GM12878 (cell line): ENCODE measurements around the gene SLC12A5. TPM values are rescaled to one million over a fixed set of nuclear protein-coding genes. Genes with fewer than 3 reads are reported as not detected.

Source experiments
- ATAC-seq: fragments of 200-7000 bp; cut with Tn5 transposase; 3 replicates; pipeline ENCODE4 v1.9.1; 2020; ENCODE audit warnings: mild to moderate bottlenecking, moderate library complexity
- BruUV-seq: library from RNA; stranded (reverse); fragments of 400-500 nt; replicated peaks from 2 replicates; lab custom pipeline; 2021; lab: Mats Ljungman, UMichigan
- CTCF ChIA-PET: fragments of 300-600 bp; sonication (Branson Sonifier 250); formaldehyde crosslinking; extraction: SDS; loops from one replicate; lab custom pipeline; 2021; ENCODE audit warnings: inconsistent platforms; lab: Yijun Ruan, JAX
- POLR2A ChIA-PET: fragments of 350-600 bp; formaldehyde crosslinking; extraction: SDS; loops from one replicate; lab custom pipeline; 2021; ENCODE audit warnings: inconsistent platforms; lab: Charles Lee
- RAD21 ChIA-PET: fragments of 300-600 bp; sonication (Branson Sonifier 250); formaldehyde crosslinking; loops from one replicate; lab custom pipeline; 2023; ENCODE audit warnings: antibody characterized with exemption; ENCODE audit not compliant: unreplicated experiment; lab: Charles Lee
- SMC1A ChIA-PET: fragments of 300-600 bp; sonication (Branson Sonifier 250); formaldehyde crosslinking; loops from one replicate; lab custom pipeline; 2023; ENCODE audit not compliant: unreplicated experiment, uncharacterized antibody; lab: Charles Lee
- DNase-seq: peaks from one replicate; pipeline ENCODE4 v3.0.0-alpha.2; 2011; ENCODE audit warnings: low read depth, low spot score
- FAIRE-seq: peaks from 3 replicates; lab custom pipeline; 2011; peaks lifted over from hg19 to GRCh38; lab: Jason Lieb, UNC
- H2AFZ ChIP-seq: 2 replicates; pipeline ENCODE4 v1.6.0; 2011; ENCODE audit warnings: low read depth, low read length, control low read depth; ENCODE audit not compliant: control insufficient read depth
- H3K27ac ChIP-seq: 2 replicates; pipeline ENCODE4 v1.5.1; 2011; ENCODE audit warnings: control low read depth; ENCODE audit not compliant: control insufficient read depth, insufficient read depth
- H3K27me3 ChIP-seq, 2 experiments: replicated peaks in 1 of 2; 2 replicates each; pipeline versions ENCODE4 v1.6.0 to v1.6.1; 2011; ENCODE audit warnings: low read length in 1 of 2; ENCODE audit not compliant: control insufficient read depth in 2 of 2, insufficient read depth in 2 of 2
- H3K36me3 ChIP-seq, 2 experiments: 2 replicates each; pipeline ENCODE4 v1.5.1; 2011; ENCODE audit warnings: low read length in 1 of 2; ENCODE audit not compliant: control insufficient read depth in 2 of 2, insufficient read depth in 2 of 2
- H3K4me1 ChIP-seq: 2 replicates; pipeline ENCODE4 v1.6.1; 2011; ENCODE audit warnings: mild to moderate bottlenecking, low read length, moderate library complexity, mixed read lengths; ENCODE audit not compliant: control insufficient read depth, insufficient read depth
- H3K4me2 ChIP-seq: 2 replicates; pipeline ENCODE4 v1.6.0; 2011; ENCODE audit warnings: control low read depth; ENCODE audit not compliant: control insufficient read depth, insufficient read depth
- H3K4me3 ChIP-seq: fragments of 200-600 bp; sonication (generic); 2 replicates; pipeline ENCODE4 v1.5.1; 2016
- H3K79me2 ChIP-seq: 2 replicates; pipeline ENCODE4 v1.6.0; 2011; ENCODE audit warnings: low read length; ENCODE audit not compliant: control insufficient read depth, insufficient read depth
- H3K9ac ChIP-seq: 2 replicates; pipeline ENCODE4 v1.8.0; 2011; ENCODE audit warnings: low read length, control low read depth, mixed read lengths; ENCODE audit not compliant: control insufficient read depth, insufficient read depth
- H3K9me3 ChIP-seq: replicated peaks from 3 replicates; pipeline ENCODE4 v1.5.1; 2011; ENCODE audit warnings: mild to moderate bottlenecking, low read length; ENCODE audit not compliant: control insufficient read depth, insufficient read depth
- H4K20me1 ChIP-seq: 2 replicates; pipeline ENCODE4 v1.6.0; 2011; ENCODE audit not compliant: control insufficient read depth, insufficient read depth
- HDAC2 ChIP-seq: fragments of 200-600 bp; sonication (generic); IDR thresholded peaks from 2 replicates; pipeline ENCODE4 v1.6.1; 2017
- MEF2A ChIP-seq: IDR thresholded peaks from 2 replicates; pipeline ENCODE4 v1.6.1; 2011; ENCODE audit warnings: low read depth, mild to moderate bottlenecking, low read length, moderate library complexity; ENCODE audit not compliant: insufficient read depth
- RELA ChIP-seq: fragments of 450-650 bp; IDR thresholded peaks from 2 replicates; pipeline ENCODE4 v1.8.0; 2014; ENCODE audit warnings: borderline replicate concordance; ENCODE audit not compliant: partially characterized antibody
- SMC3 ChIP-seq: IDR thresholded peaks from 2 replicates; pipeline ENCODE4 v1.6.1; 2011; ENCODE audit warnings: low read length, improper control_type of control experiment, borderline replicate concordance
- STAT3 ChIP-seq: IDR thresholded peaks from 2 replicates; pipeline ENCODE4 v1.6.1; 2011; ENCODE audit warnings: low read depth, low read length, improper control_type of control experiment
- WGBS: methylation state at CpG from one replicate; pipeline ENCODE4 v1.1.6; 2016; ENCODE audit warnings: low lambda C conversion rate; ENCODE audit not compliant: insufficient replicate concordance, insufficient coverage; ENCODE audit errors: missing lambda C conversion rate; 5-methylcytosine and 5-hydroxymethylcytosine counted together
- in situ Hi-C: fragments of 300-500 bp; cut with MboI; formaldehyde crosslinking; loops from 9 replicates; pipeline ENCODE4 v1.14.3; 2018; ENCODE audit warnings: mixed read lengths
- intact Hi-C: fragments of 100-400 bp; cut with micrococcal nuclease; formaldehyde crosslinking; loops from one replicate; pipeline ENCODE4 v1.14.2; 2022; ENCODE audit not compliant: unreplicated experiment
- polyA plus RNA-seq, 11 experiments: library from polyadenylated mRNA; depleted of rRNA in 4 of 11; unstranded in 6 of 11; stranded (reverse) in 5 of 11; fragments of >200 nt; fragmentation: Nextera tagmentation in 4 of 11; fragmentation: Illumina TruSeq in 1 of 11; extraction: Ambion mirVana in 4 of 11; extraction: Trizol in 1 of 11; gene quantifications; 1 replicate in 1 of 11; 2 replicates in 10 of 11; pipeline versions ENCODE4 v1.2.1 to v1.2.3, GENCODE V29; 2011 to 2016; ENCODE audit warnings: inconsistent platforms in 2 of 11, missing spikeins in 2 of 11, low read depth in 1 of 11
- total RNA-seq, 4 experiments: library from RNA; depleted of rRNA in 3 of 4; stranded (reverse); fragments of >200 nt in 3 of 4; fragmentation: Illumina TruSeq in 1 of 4; extraction: Trizol in 1 of 4; gene quantifications; 2 replicates each; pipeline versions ENCODE4 v1.2.1 to v1.2.3, GENCODE V29; 2013 to 2021
- TF ChIP-seq, protein P1 (sequence below): fragments of 450-650 bp; formaldehyde crosslinking; IDR thresholded peaks from 2 replicates; pipeline ENCODE4 v1.4.0; 2022; ENCODE audit warnings: mild to moderate bottlenecking, moderate library complexity
- TF ChIP-seq, protein P2 (sequence below): IDR thresholded peaks from 2 replicates; pipeline ENCODE4 v1.6.1; 2011; ENCODE audit warnings: mild to moderate bottlenecking, low read depth, low read length, moderate library complexity; ENCODE audit not compliant: insufficient replicate concordance

Gene SLC12A5
- total and polyA plus RNA-seq, 10 of the 15 experiments (the other 5 are each of a cell fraction or from before 2014, with no cell fraction given), result 0.26 to 2.7 (median 1.2) TPM

DNA sequence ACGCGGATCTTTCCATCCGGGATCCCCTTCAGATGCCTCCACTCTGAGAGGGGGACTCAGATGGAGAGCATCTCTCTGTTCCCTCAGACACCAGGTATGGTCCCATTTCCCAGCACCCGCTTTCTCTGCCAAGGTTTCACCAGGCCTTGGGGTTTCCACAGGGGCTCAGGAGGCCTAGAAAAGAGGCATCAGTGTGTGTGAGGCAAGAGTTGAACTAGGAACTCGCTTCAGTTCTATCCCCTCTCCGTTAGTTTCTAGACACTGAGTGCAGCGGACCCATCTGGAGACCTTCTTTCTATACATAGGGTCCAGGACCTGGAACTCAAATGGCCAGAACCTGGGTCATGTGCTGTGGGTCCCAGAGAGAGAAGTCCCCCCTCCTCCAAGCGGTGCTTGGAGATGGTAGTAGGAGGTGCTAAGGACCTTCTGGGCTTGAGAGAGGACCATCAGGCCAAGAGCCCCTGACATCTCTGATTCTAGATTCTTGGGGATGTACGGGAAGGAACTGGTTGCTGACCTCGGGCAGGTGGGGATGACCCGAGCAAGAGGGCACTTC, 2.1 kb downstream of the SLC12A5 start:
- Histone ChIP-seq H3K4me3 (no peak overlapping the region), H3K27ac (no peak overlapping the region), H3K79me2 (no peaks in the 10 kb centered on the region), H3K4me2 (no peak overlapping the region), H3K36me3 (no peaks in the 10 kb centered on the region), H2AFZ (no peak overlapping the region), H3K27me3 (peaks cover 5 to 6% of the 10 kb centered on the region in 2 experiments), H3K9ac (no peak overlapping the region), H3K9me3 (no peaks in the 10 kb centered on the region), H4K20me1 (no peaks in the 10 kb centered on the region), H3K4me1 (no peaks in the 10 kb centered on the region)
- ChIA-PET SMC1A (no interaction called here), RAD21 (no interaction called here), CTCF (interaction anchor here (1.2 kb wide), 1 partner anchor 9 kb away, joined by 4 read pairs; no protein-coding TSS in a partner anchor), POLR2A (no interaction called here)
- ATAC-seq (no peak), FAIRE-seq (no peak), DNase-seq (no peak)
- TF ChIP-seq, protein P1, sequence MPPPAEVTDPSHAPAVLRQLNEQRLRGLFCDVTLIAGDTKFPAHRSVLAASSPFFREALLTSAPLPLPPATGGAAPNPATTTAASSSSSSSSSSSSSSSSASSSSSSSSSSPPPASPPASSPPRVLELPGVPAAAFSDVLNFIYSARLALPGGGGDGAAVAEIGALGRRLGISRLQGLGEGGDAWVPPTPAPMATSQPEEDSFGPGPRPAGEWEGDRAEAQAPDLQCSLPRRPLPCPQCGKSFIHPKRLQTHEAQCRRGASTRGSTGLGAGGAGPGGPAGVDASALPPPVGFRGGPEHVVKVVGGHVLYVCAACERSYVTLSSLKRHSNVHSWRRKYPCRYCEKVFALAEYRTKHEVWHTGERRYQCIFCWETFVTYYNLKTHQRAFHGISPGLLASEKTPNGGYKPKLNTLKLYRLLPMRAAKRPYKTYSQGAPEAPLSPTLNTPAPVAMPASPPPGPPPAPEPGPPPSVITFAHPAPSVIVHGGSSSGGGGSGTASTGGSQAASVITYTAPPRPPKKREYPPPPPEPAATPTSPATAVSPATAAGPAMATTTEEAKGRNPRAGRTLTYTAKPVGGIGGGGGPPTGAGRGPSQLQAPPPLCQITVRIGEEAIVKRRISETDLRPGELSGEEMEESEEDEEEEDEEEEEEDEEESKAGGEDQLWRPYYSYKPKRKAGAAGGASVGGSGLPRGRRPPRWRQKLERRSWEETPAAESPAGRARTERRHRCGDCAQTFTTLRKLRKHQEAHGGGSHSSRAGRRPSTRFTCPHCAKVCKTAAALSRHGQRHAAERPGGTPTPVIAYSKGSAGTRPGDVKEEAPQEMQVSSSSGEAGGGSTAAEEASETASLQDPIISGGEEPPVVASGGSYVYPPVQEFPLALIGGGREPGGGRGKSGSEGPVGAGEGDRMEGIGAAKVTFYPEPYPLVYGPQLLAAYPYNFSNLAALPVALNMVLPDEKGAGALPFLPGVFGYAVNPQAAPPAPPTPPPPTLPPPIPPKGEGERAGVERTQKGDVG, result no peak
- no peak for TF ChIP-seq MEF2A
- TF ChIP-seq HDAC2, result no peak
- TF ChIP-seq STAT3, result no peak
- no peak for TF ChIP-seq SMC3
- TF ChIP-seq, protein P2, sequence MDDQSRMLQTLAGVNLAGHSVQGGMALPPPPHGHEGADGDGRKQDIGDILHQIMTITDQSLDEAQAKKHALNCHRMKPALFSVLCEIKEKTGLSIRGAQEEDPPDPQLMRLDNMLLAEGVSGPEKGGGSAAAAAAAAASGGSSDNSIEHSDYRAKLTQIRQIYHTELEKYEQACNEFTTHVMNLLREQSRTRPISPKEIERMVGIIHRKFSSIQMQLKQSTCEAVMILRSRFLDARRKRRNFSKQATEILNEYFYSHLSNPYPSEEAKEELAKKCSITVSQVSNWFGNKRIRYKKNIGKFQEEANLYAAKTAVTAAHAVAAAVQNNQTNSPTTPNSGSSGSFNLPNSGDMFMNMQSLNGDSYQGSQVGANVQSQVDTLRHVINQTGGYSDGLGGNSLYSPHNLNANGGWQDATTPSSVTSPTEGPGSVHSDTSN, result no peak
- no peak for TF ChIP-seq RELA
- BruUV-seq, result no TSS peak
- in situ Hi-C loops (no loop called here), intact Hi-C loops (no loop called here)
- WGBS, result 53% methylated on average over 11 of the region's 11 CpGs
